IMR-90 (cell line): ENCODE measurements around the gene MYD88. TPM values are rescaled to one million over a fixed set of nuclear protein-coding genes. Genes with fewer than 3 reads are reported as not detected.
"Not testable (repeated sequence)": the region's sequence is repeated elsewhere in the genome, so short reads cannot be mapped to it uniquely, and the experiment has no call there.

Source experiments
- ATAC-seq: fragments of 200-7000 bp; cut with Tn5 transposase; 2 replicates; pipeline ENCODE4 v1.9.1; 2020; ENCODE audit warnings: low read depth, mild to moderate bottlenecking, moderate library complexity
- BruUV-seq: library from RNA; stranded (reverse); fragments of 400-500 nt; replicated peaks from 2 replicates; lab custom pipeline; 2021; lab: Mats Ljungman, UMichigan
- CTCF ChIA-PET: fragments of 300-600 bp; formaldehyde crosslinking; extraction: SDS; loops from one replicate; lab custom pipeline; 2021; ENCODE audit warnings: antibody characterized with exemption; lab: Yijun Ruan, JAX
- POLR2A ChIA-PET: fragments of 300-600 bp; sonication (Branson Sonifier 250); formaldehyde crosslinking; loops from one replicate; lab custom pipeline; 2022; ENCODE audit warnings: antibody characterized with exemption; ENCODE audit not compliant: unreplicated experiment; lab: Charles Lee
- DNase-seq: peaks from one replicate; pipeline ENCODE4 v3.0.0; 2013
- H2AFZ ChIP-seq: replicated peaks from 2 replicates; pipeline ENCODE3; 2013; ENCODE audit warnings: low read length, mild to moderate bottlenecking; ENCODE audit not compliant: poor library complexity
- H2AK5ac ChIP-seq: 2 replicates; pipeline ENCODE4 v1.6.1; 2013; ENCODE audit warnings: low read depth, low read length, inconsistent platforms
- H2AK9ac ChIP-seq: replicated peaks from 2 replicates; pipeline ENCODE3; 2013; ENCODE audit warnings: mild to moderate bottlenecking, low read depth, low read length, moderate library complexity; ENCODE audit not compliant: poor library complexity
- H2BK120ac ChIP-seq: 2 replicates; pipeline ENCODE4 v1.6.1; 2013; ENCODE audit warnings: low read depth, low read length, inconsistent platforms
- H2BK15ac ChIP-seq: 3 replicates; pipeline ENCODE4 v1.6.1; 2013; ENCODE audit warnings: low read depth, low read length, inconsistent platforms
- H2BK20ac ChIP-seq: 2 replicates; pipeline ENCODE4 v1.6.1; 2013; ENCODE audit warnings: low read depth, mild to moderate bottlenecking, inconsistent platforms, low read length, moderate library complexity
- H2BK5ac ChIP-seq: 2 replicates; pipeline ENCODE4 v1.6.1; 2013; ENCODE audit warnings: mild to moderate bottlenecking, low read depth, low read length, inconsistent platforms; ENCODE audit not compliant: poor library complexity, severe bottlenecking
- H3K14ac ChIP-seq: replicated peaks from 2 replicates; pipeline ENCODE4 v1.6.1; 2013; ENCODE audit warnings: low read depth, low read length, inconsistent platforms
- H3K18ac ChIP-seq: 2 replicates; pipeline ENCODE4 v1.6.1; 2013; ENCODE audit warnings: low read depth, low read length, control low read depth
- H3K23ac ChIP-seq: 2 replicates; pipeline ENCODE4 v1.6.1; 2013; ENCODE audit warnings: low read depth, low read length, inconsistent platforms
- H3K27ac ChIP-seq: 2 replicates; pipeline ENCODE4 v1.5.1; 2013; ENCODE audit warnings: mild to moderate bottlenecking, control low read depth, low read length; ENCODE audit not compliant: insufficient read depth
- H3K27me3 ChIP-seq: 2 replicates; pipeline ENCODE4 v1.6.1; 2013; ENCODE audit warnings: low read length; ENCODE audit not compliant: control insufficient read depth, insufficient read depth
- H3K36me3 ChIP-seq: 2 replicates; pipeline ENCODE4 v1.6.1; 2013; ENCODE audit warnings: low read length, mixed read lengths; ENCODE audit not compliant: control insufficient read depth, insufficient read depth
- H3K4ac ChIP-seq: 2 replicates; pipeline ENCODE4 v1.6.1; 2013; ENCODE audit warnings: low read depth, low read length, inconsistent platforms
- H3K4me1 ChIP-seq: 2 replicates; pipeline ENCODE4 v1.6.1; 2013; ENCODE audit warnings: low read length, mixed read lengths; ENCODE audit not compliant: control insufficient read depth, insufficient read depth
- H3K4me2 ChIP-seq: 2 replicates; pipeline ENCODE4 v1.6.1; 2013; ENCODE audit warnings: low read depth, mild to moderate bottlenecking, control low read depth, low read length, moderate library complexity
- H3K4me3 ChIP-seq: 2 replicates; pipeline ENCODE4 v1.5.1; 2013; ENCODE audit warnings: low read depth, mild to moderate bottlenecking, control low read depth, low read length, moderate library complexity; ENCODE audit not compliant: insufficient read depth
- H3K56ac ChIP-seq: 2 replicates; pipeline ENCODE4 v1.6.1; 2013; ENCODE audit warnings: low read length, inconsistent platforms; ENCODE audit not compliant: insufficient read depth; ENCODE audit errors: extremely low read depth
- H3K79me1 ChIP-seq, 2 experiments: 2 replicates each; pipeline ENCODE4 v1.6.1; 2013; ENCODE audit warnings: low read length in 2 of 2, inconsistent platforms in 1 of 2, low read depth in 1 of 2
- H3K9ac ChIP-seq: 2 replicates; pipeline ENCODE4 v1.6.1; 2013; ENCODE audit warnings: low read depth, low read length, control low read depth
- H3K9me1 ChIP-seq: 2 replicates; pipeline ENCODE4 v1.6.1; 2013; ENCODE audit warnings: low read length, inconsistent platforms; ENCODE audit not compliant: insufficient read depth
- H3K9me3 ChIP-seq: 2 replicates; pipeline ENCODE4 v1.6.1; 2013; ENCODE audit warnings: low read length; ENCODE audit not compliant: control insufficient read depth, insufficient read depth
- H4K20me1 ChIP-seq: 2 replicates; pipeline ENCODE4 v1.6.1; 2013; ENCODE audit warnings: low read length, inconsistent platforms; ENCODE audit not compliant: insufficient read depth
- H4K5ac ChIP-seq: 2 replicates; pipeline ENCODE4 v1.6.1; 2013; ENCODE audit warnings: mild to moderate bottlenecking, low read depth, low read length, control low read depth
- H4K8ac ChIP-seq, 2 experiments: 2 replicates each; pipeline ENCODE4 v1.6.1; 2013; ENCODE audit warnings: low read depth in 2 of 2, low read length in 2 of 2, control low read depth in 1 of 2, inconsistent platforms in 1 of 2
- H4K91ac ChIP-seq: 2 replicates; pipeline ENCODE4 v1.6.1; 2013; ENCODE audit warnings: low read depth, low read length, inconsistent platforms; ENCODE audit not compliant: insufficient read depth
- CHD1 ChIP-seq: IDR thresholded peaks from 2 replicates; pipeline ENCODE4 v1.6.1; 2012; ENCODE audit warnings: low read depth, low read length, improper control_type of control experiment
- WGBS, 2 experiments: methylation state at CpG; one replicate each; pipeline versions ENCODE4 v1.1.5 to v1.1.7; 2013; ENCODE audit warnings: missing lambda C conversion rate in 2 of 2; ENCODE audit not compliant: insufficient read length in 1 of 2; ENCODE audit errors: extremely low coverage in 2 of 2; 5-methylcytosine and 5-hydroxymethylcytosine counted together
- dilution Hi-C: fragments of 300-500 bp; cut with HindIII; formaldehyde crosslinking; loops from one replicate; pipeline ENCODE4 v1.14.3; 2018; ENCODE audit warnings: low sequenced_read_pairs; ENCODE audit not compliant: unreplicated experiment
- in situ Hi-C: fragments of 300-500 bp; cut with MboI; formaldehyde crosslinking; loops from 3 replicates; pipeline ENCODE4 v1.14.3; 2019; ENCODE audit warnings: low sequenced_read_pairs, inconsistent platforms, mixed read lengths
- intact Hi-C: fragments of 100-400 bp; cut with micrococcal nuclease; formaldehyde crosslinking; loops from 2 replicates; pipeline ENCODE4 v1.10.0; 2022
- polyA plus RNA-seq, 3 experiments: library from polyadenylated mRNA; depleted of rRNA; stranded (reverse); fragments of >200 nt; gene quantifications; 2 replicates each; pipeline ENCODE4 v1.2.3, GENCODE V29; 2012; ENCODE audit warnings: low replicate concordance in 1 of 3
- total RNA-seq: library from RNA; depleted of rRNA; stranded (reverse); fragments of >200 nt; gene quantifications from 2 replicates; pipeline ENCODE4 v1.2.3, GENCODE V29; 2012
- TF ChIP-seq, protein P1 (sequence below): conservative IDR thresholded peaks from 2 replicates; pipeline ENCODE4 v1.5.1; 2012; ENCODE audit warnings: mild to moderate bottlenecking, low read depth, low read length, improper control_type of control experiment

The MYD88 gene
- total and polyA plus RNA-seq, 2 of the 4 experiments (the other 2 are of a cell fraction): 9.3 to 39.8 TPM

DNA sequence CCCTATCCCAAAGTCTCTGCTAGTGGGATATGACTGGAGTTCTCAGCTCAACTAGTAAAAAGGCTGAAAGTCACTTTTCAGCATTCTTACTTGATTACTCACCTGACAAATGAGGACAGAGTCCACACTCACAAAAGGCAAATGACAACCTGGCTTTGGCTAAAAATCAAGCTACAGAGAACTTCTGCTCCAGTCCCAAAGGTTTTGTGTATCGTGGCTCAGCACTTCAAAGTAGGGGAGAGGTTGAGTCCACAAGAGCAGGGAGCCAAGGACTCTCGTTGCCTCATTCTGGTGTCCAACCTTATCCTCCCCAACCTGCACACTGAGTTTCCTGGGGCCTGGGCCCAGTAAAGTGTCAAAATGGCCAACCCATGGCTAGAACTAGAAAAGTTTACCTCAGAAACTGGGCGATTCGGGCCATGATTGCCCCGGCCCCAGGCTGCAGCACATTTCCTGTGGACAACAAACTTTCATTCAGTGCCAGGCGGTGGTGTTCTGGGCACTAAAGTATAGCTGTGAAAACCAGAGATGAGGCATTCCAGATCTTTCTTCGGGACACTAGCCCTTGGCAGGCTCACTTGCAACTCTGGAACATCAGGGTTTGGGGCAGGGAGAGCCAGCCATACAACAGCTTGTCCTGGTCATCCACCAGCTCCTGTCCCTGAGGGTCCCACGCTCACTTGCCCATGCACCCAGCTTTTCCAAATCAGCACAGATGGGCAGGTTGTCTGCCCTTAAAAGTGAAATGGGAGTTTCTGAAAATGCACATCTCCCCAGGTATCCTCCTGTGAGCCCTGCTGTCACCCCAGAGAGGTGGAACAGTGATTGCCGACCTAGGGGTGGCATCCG is 4.7 kb upstream of the MYD88 start:
- no peak overlapping the region for H3K4me2 ChIP-seq
- no peak overlapping the region for H2BK120ac ChIP-seq
- no peak overlapping the region for H2AK9ac ChIP-seq
- in situ Hi-C loops (loop anchor here (10.0 kb wide), 1 partner anchor 351 kb away; no protein-coding TSS in a partner anchor), dilution Hi-C loops (no loop called here), intact Hi-C loops (no loop called here)
- no peak overlapping the region for H3K4ac ChIP-seq
- H4K5ac ChIP-seq: no peak overlapping the region
- no peak overlapping the region for H3K23ac ChIP-seq
- 92% methylated on average over 2 of the region's 10 CpGs; no CpG with 5 or more reads in 1 of the 2 experiments for WGBS, 2 experiments
- H3K4me1 ChIP-seq: peaks cover 7% of the 10 kb centered on the region
- no peak overlapping the region for H3K18ac ChIP-seq
- no TSS peak for BruUV-seq
- no peak overlapping the region for H3K14ac ChIP-seq
- peaks cover 18 to 66% of the 10 kb centered on the region in 2 experiments for H3K79me1 ChIP-seq
- no peak overlapping the region for H2AFZ ChIP-seq
- H3K9me3 ChIP-seq: no peaks in the 10 kb centered on the region
- no peak overlapping the region for H4K8ac ChIP-seq
- no peaks in the 10 kb centered on the region for H3K27me3 ChIP-seq
- no peak overlapping the region for H2BK20ac ChIP-seq
- no peak overlapping the region for H3K9ac ChIP-seq
- H2AK5ac ChIP-seq: no peak overlapping the region
- H3K36me3 ChIP-seq: peaks cover 45% of the 10 kb centered on the region
- TF ChIP-seq CHD1: no peak
- TF ChIP-seq, protein P1, sequence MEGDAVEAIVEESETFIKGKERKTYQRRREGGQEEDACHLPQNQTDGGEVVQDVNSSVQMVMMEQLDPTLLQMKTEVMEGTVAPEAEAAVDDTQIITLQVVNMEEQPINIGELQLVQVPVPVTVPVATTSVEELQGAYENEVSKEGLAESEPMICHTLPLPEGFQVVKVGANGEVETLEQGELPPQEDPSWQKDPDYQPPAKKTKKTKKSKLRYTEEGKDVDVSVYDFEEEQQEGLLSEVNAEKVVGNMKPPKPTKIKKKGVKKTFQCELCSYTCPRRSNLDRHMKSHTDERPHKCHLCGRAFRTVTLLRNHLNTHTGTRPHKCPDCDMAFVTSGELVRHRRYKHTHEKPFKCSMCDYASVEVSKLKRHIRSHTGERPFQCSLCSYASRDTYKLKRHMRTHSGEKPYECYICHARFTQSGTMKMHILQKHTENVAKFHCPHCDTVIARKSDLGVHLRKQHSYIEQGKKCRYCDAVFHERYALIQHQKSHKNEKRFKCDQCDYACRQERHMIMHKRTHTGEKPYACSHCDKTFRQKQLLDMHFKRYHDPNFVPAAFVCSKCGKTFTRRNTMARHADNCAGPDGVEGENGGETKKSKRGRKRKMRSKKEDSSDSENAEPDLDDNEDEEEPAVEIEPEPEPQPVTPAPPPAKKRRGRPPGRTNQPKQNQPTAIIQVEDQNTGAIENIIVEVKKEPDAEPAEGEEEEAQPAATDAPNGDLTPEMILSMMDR: no peak
- H4K91ac ChIP-seq: no peak overlapping the region
- no peak overlapping the region; the same call in 1 of the 2 replicates for H3K56ac ChIP-seq
- POLR2A ChIA-PET: no interaction called here
- no peak overlapping the region for H3K27ac ChIP-seq
- no peak overlapping the region for H2BK5ac ChIP-seq
- ATAC-seq: no peak
- CTCF ChIA-PET: no interaction called here
- no peak overlapping the region for H3K4me3 ChIP-seq
- H2BK15ac ChIP-seq: no peak overlapping the region
- no peak for DNase-seq
- peaks cover 7% of the 10 kb centered on the region for H3K9me1 ChIP-seq
- H4K20me1 ChIP-seq: 0 out of 2 replicates have a peak, but pooled peaks cover 5% of the 10 kb centered on the region

DNA sequence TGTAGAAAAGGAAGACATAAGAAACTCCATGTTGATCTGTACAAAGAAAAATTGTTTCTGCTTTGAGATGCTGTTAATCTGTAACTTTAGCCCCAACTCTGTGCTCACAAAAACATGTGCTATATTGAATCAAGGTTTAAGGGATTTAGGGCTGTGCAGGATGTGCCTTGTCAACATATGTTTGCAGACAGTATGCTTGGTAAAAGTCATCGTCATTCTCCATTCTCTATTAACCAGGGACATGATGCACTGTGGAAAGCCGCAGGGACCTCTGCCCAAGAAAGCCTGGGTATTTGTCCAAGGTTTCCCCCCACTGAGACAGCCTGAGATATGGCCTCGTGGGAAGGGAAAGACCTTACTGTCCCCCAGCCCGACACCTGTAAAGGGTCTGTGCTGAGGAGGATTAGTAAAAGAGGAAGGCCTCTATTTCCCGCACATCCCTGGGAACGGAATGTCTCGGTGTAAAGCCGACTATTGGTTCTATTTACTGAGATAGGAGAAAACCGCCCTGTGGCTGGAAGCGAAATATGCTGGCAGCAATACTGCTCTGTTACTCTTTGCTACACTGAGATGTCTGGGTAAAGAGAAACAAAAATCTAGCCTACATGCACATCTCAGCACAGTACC is 3.8 kb upstream of the MYD88 start:
- H3K14ac ChIP-seq, H4K8ac ChIP-seq, BruUV-seq, H3K56ac ChIP-seq, H3K27me3 ChIP-seq, dilution Hi-C loops, DNase-seq, H4K5ac ChIP-seq, H3K27ac ChIP-seq, H2BK20ac ChIP-seq, H3K4me2 ChIP-seq, CTCF ChIA-PET, H3K4me3 ChIP-seq, H3K9me3 ChIP-seq, H2BK5ac ChIP-seq, H4K20me1 ChIP-seq, H3K23ac ChIP-seq, H2AFZ ChIP-seq, H4K91ac ChIP-seq, H3K18ac ChIP-seq, ATAC-seq, POLR2A ChIA-PET, H3K9ac ChIP-seq, H2AK9ac ChIP-seq, intact Hi-C loops, H2BK15ac ChIP-seq, H2AK5ac ChIP-seq, H2BK120ac ChIP-seq, H3K4ac ChIP-seq: not testable (repeated sequence)
- H3K4me1 ChIP-seq: peaks cover 11% of the 10 kb centered on the region
- H3K9me1 ChIP-seq: peaks cover 12% of the 10 kb centered on the region
- 94% methylated on average over 6 of the region's 10 CpGs; no CpG with 5 or more reads in 1 of the 2 experiments for WGBS, 2 experiments
- in situ Hi-C loops: loop anchor here (10.0 kb wide), 1 partner anchor 350 kb away; no protein-coding TSS in a partner anchor
- peaks cover 36% of the 10 kb centered on the region for H3K36me3 ChIP-seq
- peaks cover 26 to 75% of the 10 kb centered on the region in 2 experiments for H3K79me1 ChIP-seq
